ENCODE measurements around the gene NPAS2.

DNA sequence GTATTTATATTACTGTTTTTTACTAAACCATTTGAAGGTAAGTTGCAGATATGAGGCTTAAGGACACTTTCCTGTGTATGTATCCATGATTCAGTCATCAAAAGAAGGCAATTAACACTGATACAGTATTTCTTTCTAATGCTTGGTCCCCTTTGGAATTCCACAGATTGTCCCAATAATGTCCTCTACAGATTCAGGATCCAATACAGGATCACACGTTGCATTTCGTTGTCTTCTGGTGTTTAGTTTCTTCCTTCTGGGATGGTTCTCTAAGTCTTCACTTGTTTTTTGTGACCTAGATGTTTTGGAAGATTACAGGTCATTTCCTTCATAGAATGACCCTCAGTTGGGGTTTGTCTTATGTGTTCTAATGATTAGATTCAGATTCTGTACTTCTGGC lies 40.0 kb downstream of the NPAS2 start:
- no peak for TF ChIP-seq POLR2AphosphoS5 (IDR thresholded peaks at IDR 0.05)
- TF ChIP-seq, protein P1, sequence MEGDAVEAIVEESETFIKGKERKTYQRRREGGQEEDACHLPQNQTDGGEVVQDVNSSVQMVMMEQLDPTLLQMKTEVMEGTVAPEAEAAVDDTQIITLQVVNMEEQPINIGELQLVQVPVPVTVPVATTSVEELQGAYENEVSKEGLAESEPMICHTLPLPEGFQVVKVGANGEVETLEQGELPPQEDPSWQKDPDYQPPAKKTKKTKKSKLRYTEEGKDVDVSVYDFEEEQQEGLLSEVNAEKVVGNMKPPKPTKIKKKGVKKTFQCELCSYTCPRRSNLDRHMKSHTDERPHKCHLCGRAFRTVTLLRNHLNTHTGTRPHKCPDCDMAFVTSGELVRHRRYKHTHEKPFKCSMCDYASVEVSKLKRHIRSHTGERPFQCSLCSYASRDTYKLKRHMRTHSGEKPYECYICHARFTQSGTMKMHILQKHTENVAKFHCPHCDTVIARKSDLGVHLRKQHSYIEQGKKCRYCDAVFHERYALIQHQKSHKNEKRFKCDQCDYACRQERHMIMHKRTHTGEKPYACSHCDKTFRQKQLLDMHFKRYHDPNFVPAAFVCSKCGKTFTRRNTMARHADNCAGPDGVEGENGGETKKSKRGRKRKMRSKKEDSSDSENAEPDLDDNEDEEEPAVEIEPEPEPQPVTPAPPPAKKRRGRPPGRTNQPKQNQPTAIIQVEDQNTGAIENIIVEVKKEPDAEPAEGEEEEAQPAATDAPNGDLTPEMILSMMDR (IDR thresholded peaks at IDR 0.05), result no peak

Measured in breast epithelium (tissue), 3 donors.